HepG2 (cell line): ENCODE data around the gene STEAP2. TPM values are rescaled to one million over a fixed set of nuclear protein-coding genes. Genes with fewer than 3 reads are reported as not detected.

Experiments
- CREB1 ChIP-seq, 2 experiments: fragments of 450-650 bp in 1 of 2; IDR thresholded peaks; 2 replicates each; pipeline ENCODE4 v1.6.1; 2016 to 2017; ENCODE audit warnings: control low read depth in 1 of 2, mild to moderate bottlenecking in 1 of 2, missing compliant biosample characterization in 1 of 2, missing genetic modification characterization in 1 of 2
- CREBL2 ChIP-seq: sonication (generic); formaldehyde crosslinking; IDR thresholded peaks from 2 replicates; pipeline ENCODE4 v1.8.1; 2023; ENCODE audit warnings: missing genetic modification reagents, mild to moderate bottlenecking, borderline replicate concordance
- DMTF1 ChIP-seq: sonication (generic); formaldehyde crosslinking; IDR thresholded peaks from 2 replicates; pipeline ENCODE4 v1.4.0; 2020; ENCODE audit warnings: mild to moderate bottlenecking, missing genetic modification reagents
- EEA1 ChIP-seq: sonication (generic); formaldehyde crosslinking; IDR thresholded peaks from 2 replicates; pipeline ENCODE4 v1.5.1; 2020; ENCODE audit warnings: mild to moderate bottlenecking, missing genetic modification reagents, borderline replicate concordance
- ELF1 ChIP-seq: sonication (generic); formaldehyde crosslinking; IDR thresholded peaks from 2 replicates; pipeline ENCODE4 v1.4.0; 2020; ENCODE audit warnings: missing genetic modification reagents
- HNF1B ChIP-seq: sonication (generic); formaldehyde crosslinking; IDR thresholded peaks from 2 replicates; pipeline ENCODE4 v1.5.1; 2020; ENCODE audit warnings: mild to moderate bottlenecking, moderate library complexity, missing genetic modification reagents
- KDM6A ChIP-seq: IDR thresholded peaks from 2 replicates; pipeline ENCODE4 v1.6.1; 2016; ENCODE audit warnings: low read depth
- PHF21A ChIP-seq: sonication (generic); formaldehyde crosslinking; IDR thresholded peaks from 2 replicates; pipeline ENCODE4 v1.5.0; 2020; ENCODE audit warnings: mild to moderate bottlenecking, missing genetic modification reagents
- PHF5A ChIP-seq: IDR thresholded peaks from one replicate; pipeline ENCODE4 v1.6.1; 2018; ENCODE audit warnings: low read depth, missing genetic modification reagents; ENCODE audit not compliant: unreplicated experiment
- RFX5 ChIP-seq: IDR thresholded peaks from 2 replicates; pipeline ENCODE4 v1.6.1; 2011; ENCODE audit warnings: low read depth, low read length, improper control_type of control experiment
- SETDB1 ChIP-seq: sonication (generic); formaldehyde crosslinking; IDR thresholded peaks from 2 replicates; pipeline ENCODE4 v1.5.1; 2020; ENCODE audit warnings: missing genetic modification reagents, mild to moderate bottlenecking, borderline replicate concordance
- ZBTB7B ChIP-seq: sonication (generic); formaldehyde crosslinking; IDR thresholded peaks from 2 replicates; pipeline ENCODE4 v1.4.0; 2020; ENCODE audit warnings: missing genetic modification reagents
- ZNF501 ChIP-seq: sonication (generic); formaldehyde crosslinking; IDR thresholded peaks from 2 replicates; pipeline ENCODE4 v1.5.1; 2020; ENCODE audit warnings: mild to moderate bottlenecking, moderate library complexity, missing genetic modification reagents
- ZNF552 ChIP-seq: sonication (generic); formaldehyde crosslinking; IDR thresholded peaks from 2 replicates; pipeline ENCODE4 v1.9.0; 2022; ENCODE audit warnings: missing genetic modification reagents, mild to moderate bottlenecking, borderline replicate concordance
- ZNF558 ChIP-seq: sonication (generic); formaldehyde crosslinking; IDR thresholded peaks from 2 replicates; pipeline ENCODE4 v1.9.0; 2022; ENCODE audit warnings: mild to moderate bottlenecking, missing genetic modification reagents, borderline replicate concordance
- ZNF644 ChIP-seq: IDR thresholded peaks from 2 replicates; pipeline ENCODE4 v1.6.1; 2016; ENCODE audit warnings: low read depth
- polyA plus RNA-seq, 8 experiments: library from polyadenylated mRNA; depleted of rRNA in 3 of 8; stranded (reverse) in 7 of 8; unstranded in 1 of 8; fragments of >200 nt; fragmentation: Illumina TruSeq in 4 of 8; extraction: Trizol in 4 of 8; gene quantifications; 2 replicates each; pipeline versions ENCODE4 v1.2.1 to v1.2.3, GENCODE V29; 2011 to 2016; ENCODE audit warnings: low read depth in 4 of 8, missing spikeins in 1 of 8, mixed read lengths in 1 of 8; ENCODE audit not compliant: insufficient read depth in 1 of 8
- total RNA-seq, 5 experiments: library from RNA; depleted of rRNA; stranded (reverse); fragments of >200 nt; fragmentation: Illumina TruSeq; extraction: Trizol; gene quantifications; 2 replicates each; pipeline ENCODE4 v1.2.3, GENCODE V29; 2016; ENCODE audit warnings: low read depth in 1 of 5
- TF ChIP-seq, protein P1 (sequence below): IDR thresholded peaks from 2 replicates; pipeline ENCODE4 v1.6.1; 2016; ENCODE audit warnings: low read depth
- TF ChIP-seq, protein P2 (sequence below): sonication (generic); formaldehyde crosslinking; IDR thresholded peaks from 2 replicates; pipeline ENCODE4 v1.4.0; 2020; ENCODE audit warnings: missing genetic modification reagents
- TF ChIP-seq, protein P3 (sequence below): sonication (generic); formaldehyde crosslinking; IDR thresholded peaks from 2 replicates; pipeline ENCODE4 v1.4.0; 2020; ENCODE audit warnings: missing genetic modification reagents

The STEAP2 gene
- total and polyA plus RNA-seq, 2 of the 13 experiments (the other 11 are each of a cell fraction or from before 2014, with no cell fraction given) = 4.3 to 4.4 TPM

DNA sequence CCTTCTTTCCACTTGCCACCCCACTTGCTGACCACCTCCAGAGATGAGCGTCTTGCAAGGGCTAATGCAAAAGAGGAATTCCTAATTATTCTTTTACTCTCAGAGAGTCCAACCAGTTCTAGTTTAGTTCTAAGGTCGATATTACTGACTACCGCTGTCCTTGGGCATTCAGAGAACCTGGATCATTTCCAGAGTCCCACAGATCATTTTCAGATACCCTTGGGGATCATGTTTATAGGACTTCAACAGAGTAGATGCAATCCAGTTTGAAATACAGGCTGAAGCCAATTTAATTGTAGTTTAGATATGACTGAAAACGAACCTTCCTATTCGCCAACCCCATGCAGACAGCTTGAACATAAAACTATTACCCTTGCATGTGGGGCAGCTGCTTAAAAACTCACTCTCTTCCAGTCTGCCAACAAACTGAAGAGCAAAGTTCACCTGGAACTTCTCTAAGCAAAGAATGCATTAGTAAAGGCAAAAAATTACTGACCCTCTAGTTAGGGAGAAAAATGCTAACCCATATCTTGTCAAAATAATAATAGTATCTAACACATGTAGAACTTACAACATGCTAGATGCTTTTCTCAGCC, 55.8 kb downstream of the STEAP2 start (continued):
- TF ChIP-seq, protein P1, sequence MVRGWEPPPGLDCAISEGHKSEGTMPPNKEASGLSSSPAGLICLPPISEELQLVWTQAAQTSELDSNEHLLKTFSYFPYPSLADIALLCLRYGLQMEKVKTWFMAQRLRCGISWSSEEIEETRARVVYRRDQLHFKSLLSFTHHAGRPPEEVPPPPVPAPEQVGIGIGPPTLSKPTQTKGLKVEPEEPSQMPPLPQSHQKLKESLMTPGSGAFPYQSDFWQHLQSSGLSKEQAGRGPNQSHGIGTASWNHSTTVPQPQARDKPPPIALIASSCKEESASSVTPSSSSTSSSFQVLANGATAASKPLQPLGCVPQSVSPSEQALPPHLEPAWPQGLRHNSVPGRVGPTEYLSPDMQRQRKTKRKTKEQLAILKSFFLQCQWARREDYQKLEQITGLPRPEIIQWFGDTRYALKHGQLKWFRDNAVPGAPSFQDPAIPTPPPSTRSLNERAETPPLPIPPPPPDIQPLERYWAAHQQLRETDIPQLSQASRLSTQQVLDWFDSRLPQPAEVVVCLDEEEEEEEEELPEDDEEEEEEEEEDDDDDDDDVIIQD (CRISPR knock-in tag) = no peak; the same call in 1 of the 2 replicates
- TF ChIP-seq PHF21A (CRISPR knock-in tag) = peak; percentile 25; the same call in 1 of the 2 replicates
- TF ChIP-seq, protein P2, sequence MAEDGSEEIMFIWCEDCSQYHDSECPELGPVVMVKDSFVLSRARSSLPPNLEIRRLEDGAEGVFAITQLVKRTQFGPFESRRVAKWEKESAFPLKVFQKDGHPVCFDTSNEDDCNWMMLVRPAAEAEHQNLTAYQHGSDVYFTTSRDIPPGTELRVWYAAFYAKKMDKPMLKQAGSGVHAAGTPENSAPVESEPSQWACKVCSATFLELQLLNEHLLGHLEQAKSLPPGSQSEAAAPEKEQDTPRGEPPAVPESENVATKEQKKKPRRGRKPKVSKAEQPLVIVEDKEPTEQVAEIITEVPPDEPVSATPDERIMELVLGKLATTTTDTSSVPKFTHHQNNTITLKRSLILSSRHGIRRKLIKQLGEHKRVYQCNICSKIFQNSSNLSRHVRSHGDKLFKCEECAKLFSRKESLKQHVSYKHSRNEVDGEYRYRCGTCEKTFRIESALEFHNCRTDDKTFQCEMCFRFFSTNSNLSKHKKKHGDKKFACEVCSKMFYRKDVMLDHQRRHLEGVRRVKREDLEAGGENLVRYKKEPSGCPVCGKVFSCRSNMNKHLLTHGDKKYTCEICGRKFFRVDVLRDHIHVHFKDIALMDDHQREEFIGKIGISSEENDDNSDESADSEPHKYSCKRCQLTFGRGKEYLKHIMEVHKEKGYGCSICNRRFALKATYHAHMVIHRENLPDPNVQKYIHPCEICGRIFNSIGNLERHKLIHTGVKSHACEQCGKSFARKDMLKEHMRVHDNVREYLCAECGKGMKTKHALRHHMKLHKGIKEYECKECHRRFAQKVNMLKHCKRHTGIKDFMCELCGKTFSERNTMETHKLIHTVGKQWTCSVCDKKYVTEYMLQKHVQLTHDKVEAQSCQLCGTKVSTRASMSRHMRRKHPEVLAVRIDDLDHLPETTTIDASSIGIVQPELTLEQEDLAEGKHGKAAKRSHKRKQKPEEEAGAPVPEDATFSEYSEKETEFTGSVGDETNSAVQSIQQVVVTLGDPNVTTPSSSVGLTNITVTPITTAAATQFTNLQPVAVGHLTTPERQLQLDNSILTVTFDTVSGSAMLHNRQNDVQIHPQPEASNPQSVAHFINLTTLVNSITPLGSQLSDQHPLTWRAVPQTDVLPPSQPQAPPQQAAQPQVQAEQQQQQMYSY = no peak
- no peak for TF ChIP-seq SETDB1 (CRISPR knock-in tag)
- TF ChIP-seq ZNF552 (CRISPR knock-in tag) = no peak
- TF ChIP-seq ZNF501 (CRISPR knock-in tag) = no peak
- peak; percentile 13; the same call in 1 of the 2 replicates for TF ChIP-seq KDM6A (CRISPR knock-in tag)
- TF ChIP-seq, protein P3, sequence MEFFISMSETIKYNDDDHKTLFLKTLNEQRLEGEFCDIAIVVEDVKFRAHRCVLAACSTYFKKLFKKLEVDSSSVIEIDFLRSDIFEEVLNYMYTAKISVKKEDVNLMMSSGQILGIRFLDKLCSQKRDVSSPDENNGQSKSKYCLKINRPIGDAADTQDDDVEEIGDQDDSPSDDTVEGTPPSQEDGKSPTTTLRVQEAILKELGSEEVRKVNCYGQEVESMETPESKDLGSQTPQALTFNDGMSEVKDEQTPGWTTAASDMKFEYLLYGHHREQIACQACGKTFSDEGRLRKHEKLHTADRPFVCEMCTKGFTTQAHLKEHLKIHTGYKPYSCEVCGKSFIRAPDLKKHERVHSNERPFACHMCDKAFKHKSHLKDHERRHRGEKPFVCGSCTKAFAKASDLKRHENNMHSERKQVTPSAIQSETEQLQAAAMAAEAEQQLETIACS (CRISPR knock-in tag) = no peak
- no peak for TF ChIP-seq EEA1
- TF ChIP-seq ZBTB7B (CRISPR knock-in tag) = peak; percentile 15; the same call in 1 of the 2 replicates
- peak; percentile 55 for TF ChIP-seq ZNF644 (CRISPR knock-in tag)
- no peak for TF ChIP-seq PHF5A (CRISPR knock-in tag)
- no peak for TF ChIP-seq CREB1 (IDR thresholded peaks at IDR 0.05)
- TF ChIP-seq CREB1 (CRISPR knock-in tag; IDR thresholded peaks at IDR 0.05) = no peak
- TF ChIP-seq CREBL2 (CRISPR knock-in tag) = no peak
- TF ChIP-seq ELF1 (CRISPR knock-in tag) = no peak
- no peak for TF ChIP-seq RFX5
- TF ChIP-seq ZNF558 (CRISPR knock-in tag) = no peak
- TF ChIP-seq DMTF1 = no peak
- TF ChIP-seq HNF1B (CRISPR knock-in tag) = no peak
